Keratinocyte (primary cell): ENCODE data around the gene PLSCR1.

Experiments
- CTCF ChIP-seq, 3 experiments: IDR thresholded peaks in 1 of 3; conservative IDR thresholded peaks in 1 of 3; optimal IDR thresholded peaks in 1 of 3; 2 replicates in 2 of 3; 3 replicates in 1 of 3; pipeline versions ENCODE3 to v1.5.1; 2011; ENCODE audit warnings: low read length in 3 of 3, mild to moderate bottlenecking in 3 of 3, moderate library complexity in 2 of 3, control low read depth in 1 of 3, inconsistent platforms in 1 of 3; ENCODE audit not compliant: insufficient read depth in 2 of 3; ENCODE audit errors: extremely low read depth in 1 of 3
- EZH2 ChIP-seq: IDR thresholded peaks from one replicate; pipeline ENCODE4 v1.6.1; 2012; ENCODE audit warnings: inconsistent platforms, mild to moderate bottlenecking, low read length, moderate library complexity

DNA sequence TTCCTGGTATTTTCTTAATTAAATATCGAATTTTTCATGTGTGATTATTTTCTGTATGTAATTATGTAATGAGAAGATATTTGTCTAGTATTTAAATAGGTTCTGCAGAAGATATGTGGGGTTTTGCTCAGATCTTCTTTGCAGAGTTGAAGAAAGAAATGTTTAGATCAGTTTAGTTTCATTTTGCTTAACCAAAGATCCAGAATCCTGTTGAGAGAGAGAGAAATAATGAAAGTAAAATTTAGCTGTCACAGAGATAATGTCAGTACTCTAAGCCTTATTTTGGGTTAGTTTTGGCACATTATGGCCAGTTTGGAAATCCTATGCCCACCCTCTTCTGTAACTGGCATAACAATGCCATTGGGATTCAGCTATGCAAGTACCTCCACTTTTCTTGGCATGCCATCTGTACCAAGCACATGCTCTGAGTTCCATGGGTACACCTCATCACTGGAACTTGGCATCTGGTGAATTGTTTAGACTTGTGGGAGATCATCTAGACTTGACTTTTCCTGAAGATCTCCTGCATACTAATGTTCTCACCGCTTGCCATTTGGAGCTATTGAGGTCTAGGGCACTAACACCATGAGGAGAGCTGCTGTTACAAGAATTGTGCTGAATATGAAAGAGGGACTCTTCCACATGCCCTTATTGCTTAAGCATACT, 30.9 kb downstream of the PLSCR1 start:
- no peak for TF ChIP-seq EZH2
- TF ChIP-seq CTCF (optimal IDR thresholded peaks at IDR 0.05 in 1 of 3, IDR thresholded peaks at IDR 0.05 in 1 of 3, conservative IDR thresholded peaks at IDR 0.05 in 1 of 3; ENCODE audit: extremely low read depth in 1 of 3, insufficient read depth in 2 of 3, low read length in 3 of 3) = no peak
